Neuronal stem cell (in vitro differentiated cells): Measurements from ENCODE around the gene TCEA2.

Experiments used
- DNase-seq: peaks from one replicate; pipeline ENCODE4 v3.0.0-alpha.2; 2013; ENCODE audit warnings: low spot score
- H2AFZ ChIP-seq: one replicate; pipeline ENCODE4 v1.6.1; 2013; ENCODE audit warnings: mild to moderate bottlenecking, low read length, inconsistent platforms
- H2AK5ac ChIP-seq: 2 replicates; pipeline ENCODE4 v1.6.1; 2013; ENCODE audit warnings: low read depth, mild to moderate bottlenecking, inconsistent platforms, low read length, moderate library complexity, mixed read lengths
- H2BK120ac ChIP-seq: 2 replicates; pipeline ENCODE4 v1.6.1; 2013; ENCODE audit warnings: low read depth, mild to moderate bottlenecking, inconsistent platforms, low read length, moderate library complexity, mixed read lengths
- H2BK12ac ChIP-seq: one replicate; pipeline ENCODE4 v1.6.1; 2013; ENCODE audit warnings: low read length, inconsistent platforms
- H2BK15ac ChIP-seq: 2 replicates; pipeline ENCODE4 v1.6.1; 2013; ENCODE audit warnings: mild to moderate bottlenecking, low read length, inconsistent platforms, mixed read lengths
- H2BK5ac ChIP-seq: one replicate; pipeline ENCODE4 v1.6.1; 2013; ENCODE audit warnings: inconsistent platforms, mild to moderate bottlenecking, low read length, moderate library complexity
- H3K14ac ChIP-seq: one replicate; pipeline ENCODE4 v1.6.1; 2013; ENCODE audit warnings: low read length, inconsistent platforms
- H3K18ac ChIP-seq: 2 replicates; pipeline ENCODE4 v1.6.1; 2013; ENCODE audit warnings: low read length, inconsistent platforms
- H3K23ac ChIP-seq: 2 replicates; pipeline ENCODE4 v1.6.1; 2013; ENCODE audit warnings: low read depth, mild to moderate bottlenecking, mixed read lengths, low read length, inconsistent platforms; ENCODE audit not compliant: poor library complexity
- H3K27ac ChIP-seq: replicated peaks from 3 replicates; pipeline ENCODE4 v1.5.1; 2013; ENCODE audit warnings: low read length, inconsistent platforms
- H3K27me3 ChIP-seq, 3 experiments: 2 replicates each; pipeline ENCODE4 v1.6.1; 2013; ENCODE audit warnings: low read length in 3 of 3, mild to moderate bottlenecking in 2 of 3, inconsistent platforms in 1 of 3, low read depth in 1 of 3, mixed read lengths in 1 of 3, moderate library complexity in 1 of 3; ENCODE audit not compliant: control insufficient read depth in 3 of 3, insufficient read depth in 3 of 3
- H3K36me3 ChIP-seq, 2 donors: replicated peaks in 1 of 2; 2 replicates each; pipeline ENCODE4 v1.6.1; 2013; ENCODE audit warnings: low read length in 2 of 2; ENCODE audit not compliant: control insufficient read depth in 2 of 2, insufficient read depth in 2 of 2
- H3K4ac ChIP-seq: 2 replicates; pipeline ENCODE4 v1.6.1; 2013; ENCODE audit warnings: inconsistent platforms, mild to moderate bottlenecking, low read length, moderate library complexity
- H3K4me1 ChIP-seq, 2 donors: 1 replicate in 1 of 2; 2 replicates in 1 of 2; pipeline ENCODE4 v1.6.1; 2013; ENCODE audit warnings: low read length in 2 of 2, low read depth in 1 of 2; ENCODE audit not compliant: control insufficient read depth in 2 of 2, insufficient read depth in 1 of 2
- H3K4me2 ChIP-seq: one replicate; pipeline ENCODE4 v1.6.1; 2013; ENCODE audit warnings: mild to moderate bottlenecking, low read length, inconsistent platforms; ENCODE audit not compliant: insufficient read depth, poor library complexity, severe bottlenecking
- H3K4me3 ChIP-seq, 2 donors: 2 replicates each; pipeline ENCODE4 v1.5.1; 2013; ENCODE audit warnings: low read length in 2 of 2, mild to moderate bottlenecking in 2 of 2, inconsistent platforms in 1 of 2, moderate library complexity in 1 of 2
- H3K79me1 ChIP-seq: one replicate; pipeline ENCODE4 v1.6.1; 2013; ENCODE audit warnings: low read depth, mild to moderate bottlenecking, inconsistent platforms, low read length, moderate library complexity
- H3K9ac ChIP-seq: one replicate; pipeline ENCODE4 v1.6.1; 2013; ENCODE audit warnings: mild to moderate bottlenecking, low read depth, low read length, inconsistent platforms; ENCODE audit not compliant: poor library complexity
- H3K9me3 ChIP-seq, 2 donors: replicated peaks in 1 of 2; 2 replicates each; pipeline versions ENCODE3 to v1.6.1; 2013; ENCODE audit warnings: low read length in 2 of 2, mild to moderate bottlenecking in 2 of 2, inconsistent platforms in 1 of 2, low read depth in 1 of 2, mixed read lengths in 1 of 2, moderate library complexity in 1 of 2; ENCODE audit not compliant: control insufficient read depth in 2 of 2, insufficient read depth in 1 of 2
- H4K8ac ChIP-seq: one replicate; pipeline ENCODE4 v1.6.1; 2013; ENCODE audit warnings: low read depth, mild to moderate bottlenecking, inconsistent platforms, low read length, moderate library complexity
- H4K91ac ChIP-seq: one replicate; pipeline ENCODE4 v1.6.1; 2013; ENCODE audit warnings: low read length, low read depth, mild to moderate bottlenecking, inconsistent platforms; ENCODE audit not compliant: poor library complexity
- WGBS, 2 donors: extraction: QIAGEN DNeasy Blood & Tissue Kit; methylation state at CpG; one replicate each; pipeline ENCODE4 v1.1.7; 2013; ENCODE audit warnings: missing lambda C conversion rate in 2 of 2, mixed read lengths in 1 of 2; ENCODE audit not compliant: insufficient read length in 2 of 2, insufficient replicate concordance in 1 of 2; ENCODE audit errors: extremely low coverage in 2 of 2; 5-methylcytosine and 5-hydroxymethylcytosine counted together

TCEA2 gene

DNA sequence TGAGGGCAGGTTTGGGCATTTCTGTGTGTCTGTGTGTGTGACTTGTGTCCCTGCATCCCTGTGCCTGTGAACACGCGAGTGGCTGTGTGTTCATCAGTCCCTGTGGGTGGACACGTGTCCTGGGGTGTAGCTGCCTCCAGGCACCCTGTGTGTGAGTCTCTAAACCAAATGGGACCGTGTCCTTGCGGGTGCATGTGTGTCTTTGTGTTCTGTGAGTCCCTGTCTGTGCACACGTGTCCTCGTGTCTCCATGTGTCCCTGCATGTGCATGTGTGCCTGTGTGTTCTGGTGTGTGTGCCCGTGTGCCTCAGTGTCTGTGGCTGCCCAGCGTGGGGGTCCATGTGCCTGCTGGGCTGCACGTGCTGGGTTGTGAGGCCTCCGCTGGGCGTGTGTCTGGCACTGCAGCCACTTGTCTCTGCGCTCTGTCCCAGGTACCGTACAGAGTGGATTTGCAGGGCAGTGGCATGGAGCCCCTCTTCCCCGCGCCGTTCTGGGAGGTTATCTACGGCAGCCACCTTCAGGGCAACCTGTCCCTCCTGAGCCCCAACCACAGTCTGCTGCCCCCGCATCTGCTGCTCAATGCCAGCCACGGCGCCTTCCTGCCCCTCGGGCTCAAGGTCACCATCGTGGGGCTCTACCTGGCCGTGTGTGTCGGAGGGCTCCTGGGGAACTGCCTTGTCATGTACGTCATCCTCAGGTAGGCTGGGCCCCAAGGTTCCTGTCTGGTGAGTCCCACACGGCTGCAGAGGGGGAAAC, 29.4 kb downstream of the TCEA2 start:
- Histone ChIP-seq H4K8ac (no peak overlapping the region), H2BK15ac (peak overlapping the region; percentile 32), H3K79me1 (no peaks in the 10 kb centered on the region), H3K23ac (no peak overlapping the region), H3K14ac (no peak overlapping the region), H3K4me1 (peaks cover 4% of the 10 kb centered on the region in 2 donors), H2BK120ac (no peak overlapping the region), H2AK5ac (peak overlapping the region; percentile 59), H4K91ac (no peak overlapping the region), H3K4me2 (no peak overlapping the region), H3K36me3 (no peaks in the 10 kb centered on the region), H3K4me3 (peak overlapping the region in 1 of 2 donors; percentile 60), H2BK5ac (no peak overlapping the region), H2BK12ac (no peak overlapping the region), H3K9ac (peak overlapping the region; percentile 78), H3K27ac (no peak overlapping the region), H3K18ac (peak overlapping the region; percentile 44), H2AFZ (no peak overlapping the region), H3K4ac (no peak overlapping the region), H3K9me3 (peaks cover 5 to 6% of the 10 kb centered on the region in 2 donors), H3K27me3 (peaks cover 0 to 32% (median 7%) of the 10 kb centered on the region in 3 experiments)
- no peak for DNase-seq
- no CpG with 5 or more reads among the region's 27 CpGs for WGBS, 2 donors

GRCh38 chr20:64093013-64093503, 30.1 kb downstream of the TCEA2 start:
- no peak overlapping the region for H3K4me2 ChIP-seq
- peak overlapping the region; percentile 17 for H2AK5ac ChIP-seq
- peak overlapping the region; percentile 32 for H2BK15ac ChIP-seq
- no peak overlapping the region for H3K18ac ChIP-seq
- H3K9me3 ChIP-seq = peaks cover 0 to 2% of the 10 kb centered on the region in 2 donors
- peaks cover 4% of the 10 kb centered on the region in 2 donors for H3K4me1 ChIP-seq
- H3K27me3 ChIP-seq = peaks cover 0 to 33% (median 5%) of the 10 kb centered on the region in 3 experiments
- H3K4ac ChIP-seq = no peak overlapping the region
- H4K91ac ChIP-seq = no peak overlapping the region
- H3K9ac ChIP-seq = no peak overlapping the region
- H3K23ac ChIP-seq = no peak overlapping the region
- H4K8ac ChIP-seq = no peak overlapping the region
- no CpG with 5 or more reads among the region's 9 CpGs for WGBS, 2 donors
- no peak overlapping the region for H3K14ac ChIP-seq
- no peak for DNase-seq
- H3K4me3 ChIP-seq = no peak overlapping the region
- no peaks in the 10 kb centered on the region for H3K79me1 ChIP-seq
- H3K36me3 ChIP-seq = no peaks in the 10 kb centered on the region
- no peak overlapping the region for H2BK120ac ChIP-seq
- no peak overlapping the region for H2BK5ac ChIP-seq
- H2AFZ ChIP-seq = no peak overlapping the region
- H2BK12ac ChIP-seq = no peak overlapping the region
- H3K27ac ChIP-seq = no peak overlapping the region

- H3K9me3 ChIP-seq = peaks cover 0 to 5% of the 10 kb centered on the region in 2 donors
- H2BK15ac ChIP-seq = no peak overlapping the region
- H3K4ac ChIP-seq = no peak overlapping the region
- no peak overlapping the region for H2AK5ac ChIP-seq
- H3K27me3 ChIP-seq = peaks cover 0 to 32% (median 3%) of the 10 kb centered on the region in 3 experiments
- DNase-seq = no peak
- H3K4me3 ChIP-seq = no peak overlapping the region
- H2BK120ac ChIP-seq = no peak overlapping the region
- H2BK12ac ChIP-seq = no peak overlapping the region
- no peak overlapping the region for H4K91ac ChIP-seq
- no CpG with 5 or more reads among the region's 4 CpGs for WGBS, 2 donors
- no peak overlapping the region for H3K4me2 ChIP-seq
- H3K4me1 ChIP-seq = peaks cover 4% of the 10 kb centered on the region in 2 donors
- H4K8ac ChIP-seq = no peak overlapping the region
- no peak overlapping the region for H2AFZ ChIP-seq
- H3K18ac ChIP-seq = no peak overlapping the region
- H3K27ac ChIP-seq = no peak overlapping the region
- no peak overlapping the region for H3K9ac ChIP-seq
- no peaks in the 10 kb centered on the region for H3K79me1 ChIP-seq
- H2BK5ac ChIP-seq = no peak overlapping the region
- H3K14ac ChIP-seq = no peak overlapping the region
- H3K36me3 ChIP-seq = no peaks in the 10 kb centered on the region
- no peak overlapping the region for H3K23ac ChIP-seq
Measured at GRCh38 chr20:64095455-64095854, 32.5 kb downstream of the TCEA2 start.

DNA sequence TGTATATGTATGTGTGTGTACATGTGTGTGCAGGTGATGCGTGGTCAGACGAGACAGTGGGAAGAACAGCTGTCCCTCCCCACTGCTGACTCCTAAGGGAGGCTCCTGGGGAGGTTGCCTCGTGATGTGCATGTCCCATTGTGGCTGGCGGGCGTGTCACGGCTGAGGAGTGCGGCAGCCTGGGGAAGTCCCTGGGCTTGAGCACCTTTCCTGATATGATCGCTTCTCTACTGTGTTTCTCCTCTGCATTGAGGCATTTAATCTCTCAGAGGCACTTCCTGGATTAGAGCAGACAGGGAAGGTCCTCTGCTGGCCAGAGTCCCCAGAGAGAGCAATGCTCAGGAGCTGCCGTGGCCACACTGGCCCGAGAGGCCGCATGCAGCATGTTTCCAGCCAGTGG, 32.9 kb downstream of the TCEA2 start:
- WGBS, 2 donors = no CpG with 5 or more reads among the region's 11 CpGs
- H3K14ac ChIP-seq = peak overlapping the region; percentile 64

More for the DNA sequence above, 32.9 kb downstream of the TCEA2 start:
- no peak overlapping the region for H2BK15ac ChIP-seq
- peaks cover 4% of the 10 kb centered on the region in 2 donors for H3K4me1 ChIP-seq
- H3K18ac ChIP-seq = no peak overlapping the region
- peak overlapping the region; percentile 34 for H3K9ac ChIP-seq
- no peak overlapping the region for H2AFZ ChIP-seq
- no peak overlapping the region for H2BK5ac ChIP-seq
- H2AK5ac ChIP-seq = no peak overlapping the region
- H2BK120ac ChIP-seq = no peak overlapping the region
- H3K27me3 ChIP-seq = peaks cover 0 to 37% (median 5%) of the 10 kb centered on the region in 3 experiments
- H4K8ac ChIP-seq = no peak overlapping the region
- DNase-seq = no peak
- H2BK12ac ChIP-seq = no peak overlapping the region
- H3K23ac ChIP-seq = peak overlapping the region; percentile 34
- H4K91ac ChIP-seq = no peak overlapping the region
- H3K9me3 ChIP-seq = peaks cover 0 to 5% of the 10 kb centered on the region in 2 donors
- H3K4me3 ChIP-seq = no peak overlapping the region
- H3K27ac ChIP-seq = no peak overlapping the region
- H3K4ac ChIP-seq = no peak overlapping the region
- no peaks in the 10 kb centered on the region for H3K36me3 ChIP-seq
- no peak overlapping the region for H3K4me2 ChIP-seq
- H3K79me1 ChIP-seq = no peaks in the 10 kb centered on the region
